GM10266 (cell line): Measurements from ENCODE around the gene HCFC2.

ENCODE experiments used
- DNase-seq: peaks from one replicate; pipeline ENCODE4 v3.0.0; 2012; ENCODE audit errors: extremely low spot score
- TF ChIP-seq, protein P1 (sequence below): IDR thresholded peaks from 2 replicates; pipeline ENCODE4 v1.5.1; 2012; ENCODE audit warnings: mild to moderate bottlenecking, low read depth; ENCODE audit not compliant: control insufficient read depth, insufficient read depth; ENCODE audit errors: missing control alignments

HCFC2 gene

GRCh38 chr12:104083769-104084475, 19.6 kb downstream of the HCFC2 start:
- peak; percentile 62 for DNase-seq
- TF ChIP-seq, protein P1, sequence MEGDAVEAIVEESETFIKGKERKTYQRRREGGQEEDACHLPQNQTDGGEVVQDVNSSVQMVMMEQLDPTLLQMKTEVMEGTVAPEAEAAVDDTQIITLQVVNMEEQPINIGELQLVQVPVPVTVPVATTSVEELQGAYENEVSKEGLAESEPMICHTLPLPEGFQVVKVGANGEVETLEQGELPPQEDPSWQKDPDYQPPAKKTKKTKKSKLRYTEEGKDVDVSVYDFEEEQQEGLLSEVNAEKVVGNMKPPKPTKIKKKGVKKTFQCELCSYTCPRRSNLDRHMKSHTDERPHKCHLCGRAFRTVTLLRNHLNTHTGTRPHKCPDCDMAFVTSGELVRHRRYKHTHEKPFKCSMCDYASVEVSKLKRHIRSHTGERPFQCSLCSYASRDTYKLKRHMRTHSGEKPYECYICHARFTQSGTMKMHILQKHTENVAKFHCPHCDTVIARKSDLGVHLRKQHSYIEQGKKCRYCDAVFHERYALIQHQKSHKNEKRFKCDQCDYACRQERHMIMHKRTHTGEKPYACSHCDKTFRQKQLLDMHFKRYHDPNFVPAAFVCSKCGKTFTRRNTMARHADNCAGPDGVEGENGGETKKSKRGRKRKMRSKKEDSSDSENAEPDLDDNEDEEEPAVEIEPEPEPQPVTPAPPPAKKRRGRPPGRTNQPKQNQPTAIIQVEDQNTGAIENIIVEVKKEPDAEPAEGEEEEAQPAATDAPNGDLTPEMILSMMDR, result no peak

- no peak for DNase-seq
- TF ChIP-seq, protein P1, result no peak
Observed at GRCh38 chr12:104090685-104091084, 26.4 kb downstream of the HCFC2 start.

- TF ChIP-seq, protein P1, result no peak
Observed at GRCh38 chr12:104091136-104091535, 26.8 kb downstream of the HCFC2 start.

GRCh38 chr12:104094284-104094683, 30.0 kb downstream of the HCFC2 start:
- TF ChIP-seq, protein P1, result no peak
- DNase-seq, result no peak

More at GRCh38 chr12:104091136-104091535, 26.8 kb downstream of the HCFC2 start:
- no peak for DNase-seq

DNA sequence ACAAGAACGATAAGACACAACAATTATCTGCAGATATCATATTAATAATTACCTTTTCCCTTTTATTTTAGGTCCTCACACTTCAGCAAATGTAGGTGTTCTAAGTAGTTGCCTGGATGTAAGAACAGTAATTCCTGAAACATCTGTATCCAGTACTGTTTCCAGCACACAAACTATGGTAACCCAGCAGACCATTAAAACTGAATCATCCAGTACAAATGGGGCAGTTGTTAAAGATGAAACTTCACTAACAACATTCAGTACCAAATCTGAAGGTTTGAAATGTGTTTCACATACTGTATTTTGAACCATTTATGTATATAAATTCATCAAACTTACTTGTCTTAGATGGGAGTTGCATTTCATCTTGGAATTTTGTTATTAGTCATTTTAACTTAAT, 31.0 kb downstream of the HCFC2 start:
- DNase-seq, result no peak
- TF ChIP-seq, protein P1, result no peak

DNA sequence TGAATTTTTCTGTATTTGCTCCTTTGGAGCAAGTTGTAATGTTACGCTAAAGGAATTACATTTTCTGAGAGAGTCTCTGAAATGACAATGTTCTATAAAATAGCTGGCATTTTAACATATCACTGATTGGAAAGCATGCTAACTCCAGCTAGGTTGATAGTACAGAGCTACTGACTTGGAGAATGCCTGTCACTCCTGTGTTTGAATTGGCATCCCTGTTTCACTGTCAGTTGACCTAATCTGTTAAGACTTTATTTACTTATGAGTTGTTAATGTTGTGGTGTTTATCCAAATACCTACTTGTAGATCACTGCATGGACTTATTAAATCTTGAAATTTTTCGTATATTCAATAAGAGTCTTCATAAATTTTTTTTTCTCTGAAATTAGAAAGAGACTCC, 33.6 kb downstream of the HCFC2 start:
- DNase-seq, result no peak
- TF ChIP-seq, protein P1, result no peak

- TF ChIP-seq, protein P1, result no peak
- DNase-seq, result no peak
Observed at GRCh38 chr12:104105461-104105860, 41.1 kb downstream of the HCFC2 start.
